ENCODE measurements around the gene CPNE7. TPM values are rescaled to one million over a fixed set of nuclear protein-coding genes. Genes with fewer than 3 reads are reported as not detected.

Gene CPNE7
- total and polyA plus RNA-seq, 2 of the 4 experiments (the other 2 are of a cell fraction): 5.4 to 17.4 TPM

DNA sequence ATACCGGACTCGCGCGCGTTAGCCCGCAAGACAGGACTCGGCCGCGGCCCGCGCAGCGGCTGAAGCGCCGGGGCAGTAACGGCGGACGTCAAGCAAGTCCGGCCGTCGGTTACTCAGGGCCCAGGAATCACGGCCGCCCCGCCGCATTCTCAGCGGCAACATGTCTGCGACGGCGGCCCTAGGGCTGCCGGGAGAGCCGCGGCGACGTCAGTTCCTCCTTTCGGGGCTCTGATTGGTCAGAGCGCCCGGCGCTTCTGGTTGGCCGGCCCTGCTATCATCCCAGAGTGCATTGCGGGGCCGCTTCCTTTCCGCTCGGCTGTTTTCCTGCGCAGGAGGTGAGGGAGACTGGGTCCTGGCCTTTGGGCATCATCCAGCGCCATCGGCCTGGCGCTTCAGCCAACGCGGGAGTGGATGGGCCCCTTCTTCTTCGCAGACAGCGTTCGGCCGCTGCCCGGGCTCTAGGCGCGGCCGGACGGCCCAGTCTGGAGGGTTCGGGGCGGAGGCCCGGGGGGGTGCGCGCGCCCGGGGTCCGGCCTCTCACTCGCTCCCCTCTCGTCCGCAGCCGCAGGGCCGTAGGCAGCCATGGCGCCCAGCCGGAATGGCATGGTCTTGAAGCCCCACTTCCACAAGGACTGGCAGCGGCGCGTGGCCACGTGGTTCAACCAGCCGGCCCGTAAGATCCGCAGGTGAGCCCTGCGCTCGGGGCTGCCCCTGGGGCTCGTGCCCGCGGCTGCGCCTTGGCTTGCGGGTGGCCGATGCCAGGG is 15.0 kb upstream of the CPNE7 start, which contains the start of gene RPL13 (continued):
- TF ChIP-seq MAFK (IDR thresholded peaks at IDR 0.05; ENCODE audit: low read depth, low read length) (no peak), SMC3 (IDR thresholded peaks at IDR 0.05; ENCODE audit: low read depth, low read length) (no peak)

DNA sequence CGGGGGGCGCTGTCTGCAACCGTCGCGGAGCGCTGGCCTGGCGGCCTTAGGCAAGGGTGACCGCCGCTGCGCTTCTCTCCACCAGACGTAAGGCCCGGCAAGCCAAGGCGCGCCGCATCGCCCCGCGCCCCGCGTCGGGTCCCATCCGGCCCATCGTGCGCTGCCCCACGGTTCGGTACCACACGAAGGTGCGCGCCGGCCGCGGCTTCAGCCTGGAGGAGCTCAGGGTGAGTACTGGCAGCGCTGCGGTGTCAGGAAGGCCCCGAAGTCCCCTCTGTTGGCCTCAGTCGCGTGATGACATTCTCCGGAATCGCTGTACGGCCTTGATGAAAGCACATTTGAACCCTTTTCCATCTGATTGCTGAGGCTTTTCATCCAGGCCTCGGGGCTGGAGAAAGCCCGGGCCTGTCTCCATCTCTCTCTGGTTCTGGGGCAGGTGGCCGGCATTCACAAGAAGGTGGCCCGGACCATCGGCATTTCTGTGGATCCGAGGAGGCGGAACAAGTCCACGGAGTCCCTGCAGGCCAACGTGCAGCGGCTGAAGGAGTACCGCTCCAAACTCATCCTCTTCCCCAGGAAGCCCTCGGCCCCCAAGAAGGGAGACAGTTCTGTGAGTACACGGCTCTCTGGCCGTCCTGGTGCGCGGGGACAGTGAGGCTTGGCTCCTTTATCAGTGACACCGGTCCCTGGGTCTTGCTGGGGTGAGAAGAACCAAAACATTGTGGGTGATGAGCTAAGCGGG is 14.2 kb upstream of the CPNE7 start:
- peak overlapping the region; percentile 52 for H2AFZ ChIP-seq (replicated peaks; ENCODE audit: low read length, poor library complexity)
- H3K27ac ChIP-seq (ENCODE audit: insufficient read depth, low read length): peak overlapping the region; percentile 71
- no peak; the same call in 1 of the 2 replicates for ATAC-seq (ENCODE audit: low read depth)
- H3K4me1 ChIP-seq (ENCODE audit: control insufficient read depth, insufficient read depth, low read length): peaks cover 23% of the 10 kb centered on the region
- peak overlapping the region; percentile 66 for H3K4me3 ChIP-seq (ENCODE audit: insufficient read depth, low read depth, low read length)
- peaks cover 9% of the 10 kb centered on the region for H3K9me1 ChIP-seq (ENCODE audit: insufficient read depth, low read length)
- peaks cover 38% of the 10 kb centered on the region for H3K36me3 ChIP-seq (ENCODE audit: control insufficient read depth, insufficient read depth, low read length)
- H4K5ac ChIP-seq (ENCODE audit: low read depth, low read length): no peak overlapping the region
- no peak overlapping the region for H2BK15ac ChIP-seq (ENCODE audit: low read depth, low read length)
- CTCF ChIA-PET: no interaction called here
- H2BK20ac ChIP-seq (ENCODE audit: low read depth, low read length): no peak overlapping the region
- in situ Hi-C loops (cut with MboI; ENCODE audit: low sequenced_read_pairs) (no loop called here), intact Hi-C loops (cut with micrococcal nuclease) (loop anchor here (2.0 kb wide), 1 partner anchor 79 kb away; no protein-coding TSS in a partner anchor), dilution Hi-C loops (cut with HindIII; ENCODE audit: low sequenced_read_pairs, unreplicated experiment) (no loop called here)
- peaks cover 59% of the 10 kb centered on the region for H4K20me1 ChIP-seq (ENCODE audit: insufficient read depth, low read length)
- peak overlapping the region; percentile 96 for H3K4me2 ChIP-seq (ENCODE audit: low read depth, low read length)
- H2BK5ac ChIP-seq (ENCODE audit: low read depth, low read length, poor library complexity, severe bottlenecking): peak overlapping the region; percentile 89
- TF ChIP-seq, protein P1, sequence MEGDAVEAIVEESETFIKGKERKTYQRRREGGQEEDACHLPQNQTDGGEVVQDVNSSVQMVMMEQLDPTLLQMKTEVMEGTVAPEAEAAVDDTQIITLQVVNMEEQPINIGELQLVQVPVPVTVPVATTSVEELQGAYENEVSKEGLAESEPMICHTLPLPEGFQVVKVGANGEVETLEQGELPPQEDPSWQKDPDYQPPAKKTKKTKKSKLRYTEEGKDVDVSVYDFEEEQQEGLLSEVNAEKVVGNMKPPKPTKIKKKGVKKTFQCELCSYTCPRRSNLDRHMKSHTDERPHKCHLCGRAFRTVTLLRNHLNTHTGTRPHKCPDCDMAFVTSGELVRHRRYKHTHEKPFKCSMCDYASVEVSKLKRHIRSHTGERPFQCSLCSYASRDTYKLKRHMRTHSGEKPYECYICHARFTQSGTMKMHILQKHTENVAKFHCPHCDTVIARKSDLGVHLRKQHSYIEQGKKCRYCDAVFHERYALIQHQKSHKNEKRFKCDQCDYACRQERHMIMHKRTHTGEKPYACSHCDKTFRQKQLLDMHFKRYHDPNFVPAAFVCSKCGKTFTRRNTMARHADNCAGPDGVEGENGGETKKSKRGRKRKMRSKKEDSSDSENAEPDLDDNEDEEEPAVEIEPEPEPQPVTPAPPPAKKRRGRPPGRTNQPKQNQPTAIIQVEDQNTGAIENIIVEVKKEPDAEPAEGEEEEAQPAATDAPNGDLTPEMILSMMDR (conservative IDR thresholded peaks at IDR 0.05; ENCODE audit: low read depth, low read length): 0 out of 2 replicates have a peak, but pooled peaks have one; percentile 6
- TF ChIP-seq POLR2A (IDR thresholded peaks at IDR 0.05; ENCODE audit: low read depth, low read length) (peak; percentile 24; the same call in 1 of the 2 replicates), MAFK (IDR thresholded peaks at IDR 0.05; ENCODE audit: low read depth, low read length) (no peak)
- POLR2A ChIA-PET (ENCODE audit: unreplicated experiment): no interaction called here
- peak overlapping the region; percentile 86 for H3K14ac ChIP-seq (replicated peaks; ENCODE audit: low read depth, low read length)
- BruUV-seq (replicated peaks): TSS peak; percentile 89
- H4K91ac ChIP-seq (ENCODE audit: insufficient read depth, low read depth, low read length): peak overlapping the region; percentile 84; the same call in 1 of the 2 replicates
- 1% methylated on average over 36 of the region's 58 CpGs; no CpG with 5 or more reads in 1 of the 2 experiments for WGBS, 2 experiments (ENCODE audit: extremely low coverage in 2 of 2, insufficient read length in 1 of 2)
- H3K9me3 ChIP-seq (ENCODE audit: control insufficient read depth, insufficient read depth, low read length): no peaks in the 10 kb centered on the region
- DNase-seq: no peak
- no peak overlapping the region for H2BK120ac ChIP-seq (ENCODE audit: low read depth, low read length)
- H3K79me1 ChIP-seq (ENCODE audit: low read depth in 1 of 2, low read length in 2 of 2): peaks cover 30 to 66% of the 10 kb centered on the region in 2 experiments
- peak overlapping the region in 1 of 2 experiments; percentile 57; a peak in 2 of 4 replicates for H4K8ac ChIP-seq (ENCODE audit: low read depth in 2 of 2, low read length in 2 of 2)
- H3K23ac ChIP-seq (ENCODE audit: low read depth, low read length): peak overlapping the region; percentile 93
- peak overlapping the region; percentile 100 for H2AK9ac ChIP-seq (replicated peaks; ENCODE audit: low read depth, low read length, poor library complexity)
- H3K27me3 ChIP-seq (ENCODE audit: control insufficient read depth, insufficient read depth, low read length): no peaks in the 10 kb centered on the region
- 0 out of 2 replicates have a peak overlapping the region, but pooled peaks have one; percentile 0 for H3K56ac ChIP-seq (ENCODE audit: extremely low read depth, insufficient read depth, low read length)
- H3K9ac ChIP-seq (ENCODE audit: low read depth, low read length): peak overlapping the region; percentile 90
- H3K18ac ChIP-seq (ENCODE audit: low read depth, low read length): no peak overlapping the region
- H2AK5ac ChIP-seq (ENCODE audit: low read depth, low read length): peak overlapping the region; percentile 85
- peak overlapping the region; percentile 81 for H3K4ac ChIP-seq (ENCODE audit: low read depth, low read length)
